BLaER1 treated with 17β-estradiol and CSF1 and Interleukin-3, amounts not matched to agents 10 nM and 100 nM (cell line): ENCODE results near the gene FBXL15.

ENCODE experiments used
- H3K27ac ChIP-seq, 11 experiments: shearing (Covaris generic); formaldehyde crosslinking; 2 replicates each; pipeline ENCODE4 v1.8.1; 2022
- H3K27me3 ChIP-seq, 11 experiments: shearing (Covaris generic); formaldehyde crosslinking; 2 replicates each; pipeline ENCODE4 v1.8.1; 2022
- H3K36me3 ChIP-seq, 11 experiments: shearing (Covaris generic); formaldehyde crosslinking; 2 replicates each; pipeline ENCODE4 v1.8.1; 2022
- H3K4me1 ChIP-seq, 10 experiments: shearing (Covaris generic); formaldehyde crosslinking; 2 replicates each; pipeline ENCODE4 v1.8.1; 2022
- H3K4me2 ChIP-seq, 11 experiments: shearing (Covaris generic); formaldehyde crosslinking; 2 replicates each; pipeline ENCODE4 v1.8.1; 2022
- H3K4me3 ChIP-seq, 10 experiments: shearing (Covaris generic); formaldehyde crosslinking; 2 replicates each; pipeline ENCODE4 v1.8.1; 2022
- H3K9ac ChIP-seq, 11 experiments: shearing (Covaris generic); formaldehyde crosslinking; 2 replicates each; pipeline ENCODE4 v1.8.1; 2022
- H3K9me3 ChIP-seq, 11 experiments: shearing (Covaris generic); formaldehyde crosslinking; replicated peaks in 1 of 11; 2 replicates each; pipeline ENCODE4 v1.8.1; 2022
- H4K20me1 ChIP-seq, 11 experiments: shearing (Covaris generic); formaldehyde crosslinking; 2 replicates each; pipeline ENCODE4 v1.8.1; 2022
- Cebpa-rat ChIP-seq, 11 experiments: shearing (Covaris generic); IDR thresholded peaks; 2 replicates each; pipeline ENCODE4 v1.8.1; 2022

The FBXL15 gene

GRCh38 chr10:102419269-102420180 is 1.1 kb upstream of the FBXL15 start:
- Histone ChIP-seq H3K9ac (peak overlapping the region; percentile 79 to 91 (median 85); a peak in 18 of 22 replicates), H3K27me3 (peaks cover 24 to 53% (median 50%) of the 10 kb centered on the region in 11 experiments)

GRCh38 chr10:102420181-102420713 is 389 bp upstream of the FBXL15 start:
- Histone ChIP-seq H3K9me3 (no peaks in the 10 kb centered on the region), H3K4me2 (peak overlapping the region; percentile 92 to 100 (median 99)), H3K9ac (peak overlapping the region; percentile 79 to 91 (median 85)), H3K4me1 (peaks cover 33 to 44% (median 36%) of the 10 kb centered on the region in 10 experiments), H4K20me1 (peaks cover 5 to 37% (median 22%) of the 10 kb centered on the region in 11 experiments; a peak in 15 of 22 replicates), H3K36me3 (peaks cover 18 to 24% (median 22%) of the 10 kb centered on the region in 11 experiments), H3K27ac (peak overlapping the region; percentile 72 to 86 (median 79)), H3K27me3 (peaks cover 24 to 46% (median 43%) of the 10 kb centered on the region in 11 experiments), H3K4me3 (peak overlapping the region; percentile 81 to 98 (median 88))
- TF ChIP-seq Cebpa-rat (IDR thresholded peaks at IDR 0.05) = no peak

More at GRCh38 chr10:102419269-102420180, 1.1 kb upstream of the FBXL15 start:
- Histone ChIP-seq H4K20me1 (peaks cover 5 to 36% (median 17%) of the 10 kb centered on the region in 11 experiments; a peak in 15 of 22 replicates), H3K4me1 (peaks cover 33 to 44% (median 38%) of the 10 kb centered on the region in 10 experiments), H3K9me3 (no peaks in the 10 kb centered on the region), H3K4me3 (peak overlapping the region; percentile 81 to 98 (median 88)), H3K4me2 (peak overlapping the region; percentile 92 to 100 (median 99)), H3K27ac (peak overlapping the region in 8 of 11 experiments; percentile 72 to 86 (median 80); a peak in 13 of 22 replicates), H3K36me3 (peaks cover 16 to 18% (median 17%) of the 10 kb centered on the region in 11 experiments)
- no peak for TF ChIP-seq Cebpa-rat (IDR thresholded peaks at IDR 0.05)

DNA sequence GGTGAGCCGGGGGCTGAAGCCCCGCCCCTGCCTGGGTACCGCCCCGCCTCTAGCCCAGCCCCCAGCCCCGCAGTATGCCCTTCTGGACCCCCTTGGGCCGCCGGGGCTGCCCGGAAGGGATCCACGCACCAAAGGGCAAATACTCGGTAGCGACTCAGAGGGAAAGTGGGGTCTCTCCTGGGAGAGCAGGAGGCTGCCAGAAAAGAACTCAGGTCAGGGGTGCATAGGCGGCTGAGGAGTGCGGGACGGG is 796 bp downstream of the FBXL15 start:
- Histone ChIP-seq H3K27ac (peak overlapping the region; percentile 72 to 86 (median 79)), H3K9ac (peak overlapping the region; percentile 79 to 91 (median 85))
- no peak for TF ChIP-seq Cebpa-rat (IDR thresholded peaks at IDR 0.05)

GRCh38 chr10:102421757-102422512 is 1.3 kb downstream of the FBXL15 start:
- H3K36me3 ChIP-seq = peaks cover 18 to 39% (median 30%) of the 10 kb centered on the region in 11 experiments
- H3K27me3 ChIP-seq = peaks cover 24 to 29% (median 28%) of the 10 kb centered on the region in 11 experiments
- H3K9me3 ChIP-seq = no peaks in the 10 kb centered on the region
- peak overlapping the region; percentile 72 to 86 (median 79) for H3K27ac ChIP-seq
- H3K9ac ChIP-seq = peak overlapping the region; percentile 79 to 91 (median 85)
- H3K4me1 ChIP-seq = peaks cover 33 to 51% (median 37%) of the 10 kb centered on the region in 10 experiments
- H3K4me3 ChIP-seq = peak overlapping the region; percentile 81 to 98 (median 88)
- H3K4me2 ChIP-seq = peak overlapping the region; percentile 95 to 100 (median 99)
- peaks cover 9 to 51% (median 30%) of the 10 kb centered on the region in 11 experiments; a peak in 17 of 22 replicates for H4K20me1 ChIP-seq
- TF ChIP-seq Cebpa-rat (IDR thresholded peaks at IDR 0.05) = no peak

More for the DNA sequence above, 796 bp downstream of the FBXL15 start:
- Histone ChIP-seq H3K4me1 (peaks cover 33 to 47% (median 37%) of the 10 kb centered on the region in 10 experiments), H3K4me3 (peak overlapping the region; percentile 81 to 98 (median 88)), H3K4me2 (peak overlapping the region; percentile 95 to 100 (median 99)), H3K27me3 (peaks cover 24 to 34% (median 32%) of the 10 kb centered on the region in 11 experiments), H3K36me3 (peaks cover 18 to 34% (median 30%) of the 10 kb centered on the region in 11 experiments), H3K9me3 (no peaks in the 10 kb centered on the region), H4K20me1 (peaks cover 9 to 46% (median 29%) of the 10 kb centered on the region in 11 experiments; a peak in 17 of 22 replicates)

DNA sequence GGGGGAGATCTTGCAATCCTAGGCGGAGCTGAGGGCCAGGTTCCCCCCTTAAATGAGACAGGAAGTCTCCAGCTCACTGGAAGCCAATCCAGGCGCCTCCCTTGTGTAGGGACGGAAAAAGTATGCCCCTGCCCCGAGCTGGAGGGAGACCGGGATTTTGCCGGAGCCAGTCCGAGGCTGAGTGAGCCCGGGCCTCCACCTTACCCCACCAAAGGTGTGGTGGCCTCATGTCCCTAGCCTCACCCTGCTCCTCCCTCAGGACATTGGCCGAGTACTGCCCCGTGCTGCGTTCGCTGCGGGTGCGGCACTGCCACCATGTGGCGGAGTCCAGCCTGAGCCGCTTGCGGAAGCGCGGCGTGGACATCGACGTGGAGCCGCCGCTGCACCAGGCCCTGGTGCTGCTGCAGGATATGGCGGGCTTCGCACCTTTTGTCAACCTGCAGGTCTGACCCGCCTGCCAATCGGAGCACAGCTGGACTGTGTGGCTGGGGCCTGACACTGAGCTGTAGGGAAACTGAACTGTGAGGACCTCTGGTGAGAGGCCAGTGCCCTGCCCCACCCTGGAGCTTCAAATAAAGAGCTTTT is 2.0 kb downstream of the FBXL15 start:
- Histone ChIP-seq H3K27me3 (peaks cover 18 to 22% (median 21%) of the 10 kb centered on the region in 11 experiments), H3K4me3 (peak overlapping the region; percentile 81 to 98 (median 88)), H3K9ac (peak overlapping the region; percentile 79 to 91 (median 85)), H3K9me3 (no peaks in the 10 kb centered on the region), H3K36me3 (peaks cover 18 to 46% (median 31%) of the 10 kb centered on the region in 11 experiments), H3K4me1 (peaks cover 33 to 49% (median 37%) of the 10 kb centered on the region in 10 experiments), H3K27ac (peak overlapping the region; percentile 72 to 86 (median 79)), H3K4me2 (peak overlapping the region; percentile 95 to 100 (median 99)), H4K20me1 (peaks cover 9 to 52% (median 37%) of the 10 kb centered on the region in 11 experiments; a peak in 17 of 22 replicates)
- TF ChIP-seq Cebpa-rat (IDR thresholded peaks at IDR 0.05) = no peak

GRCh38 chr10:102423372-102423968 is 2.8 kb downstream of the FBXL15 start:
- H3K27me3 ChIP-seq = peaks cover 10 to 14% (median 12%) of the 10 kb centered on the region in 11 experiments
- H3K4me1 ChIP-seq = peaks cover 33 to 49% (median 37%) of the 10 kb centered on the region in 10 experiments
- no peak for TF ChIP-seq Cebpa-rat (IDR thresholded peaks at IDR 0.05)
- peak overlapping the region in 2 of 11 experiments; percentile 78 to 81; a peak in 1 of 22 replicates for H3K27ac ChIP-seq
- H3K9ac ChIP-seq = peak overlapping the region; percentile 5 to 91 (median 85); a peak in 19 of 22 replicates
- H3K9me3 ChIP-seq = no peaks in the 10 kb centered on the region
- peaks cover 18 to 53% (median 31%) of the 10 kb centered on the region in 11 experiments for H3K36me3 ChIP-seq
- peaks cover 9 to 52% (median 38%) of the 10 kb centered on the region in 11 experiments; a peak in 17 of 22 replicates for H4K20me1 ChIP-seq
- H3K4me3 ChIP-seq = peak overlapping the region in 8 of 10 experiments; percentile 81 to 98 (median 84); a peak in 12 of 20 replicates
- H3K4me2 ChIP-seq = peak overlapping the region; percentile 95 to 100 (median 99)

GRCh38 chr10:102424145-102424544 is 3.5 kb downstream of the FBXL15 start:
- no peak overlapping the region for H3K27ac ChIP-seq
- no peaks in the 10 kb centered on the region for H3K9me3 ChIP-seq
- peaks cover 30 to 46% (median 34%) of the 10 kb centered on the region in 10 experiments for H3K4me1 ChIP-seq
- H3K4me3 ChIP-seq = no peak overlapping the region
- H3K9ac ChIP-seq = peak overlapping the region in 6 of 11 experiments; percentile 11 to 90 (median 47); a peak in 5 of 22 replicates
- peaks cover 19 to 54% (median 32%) of the 10 kb centered on the region in 11 experiments for H3K36me3 ChIP-seq
- peaks cover 4 to 7% (median 6%) of the 10 kb centered on the region in 11 experiments for H3K27me3 ChIP-seq
- peaks cover 9 to 52% (median 38%) of the 10 kb centered on the region in 11 experiments; a peak in 17 of 22 replicates for H4K20me1 ChIP-seq
- TF ChIP-seq Cebpa-rat (IDR thresholded peaks at IDR 0.05) = no peak
- peak overlapping the region in 3 of 11 experiments; percentile 95 to 99 (median 96); a peak in 3 of 22 replicates for H3K4me2 ChIP-seq
